Activated CD4-positive, CD25-positive, alpha-beta regulatory T cell treated with anti-CD3 and anti-CD28 coated beads, Interleukin-2, amount 50 U/mL, for 16 hours (primary cell): ENCODE data around the gene PIAS4.
"Not testable (repeated sequence)": the region's sequence is repeated elsewhere in the genome, so short reads cannot be mapped to it uniquely, and the experiment has no call there.

Source experiments
- DNase-seq: peaks from one replicate; pipeline ENCODE4 v3.0.0-alpha.2; 2020; ENCODE audit warnings: low read depth, low spot score

Gene PIAS4

DNA sequence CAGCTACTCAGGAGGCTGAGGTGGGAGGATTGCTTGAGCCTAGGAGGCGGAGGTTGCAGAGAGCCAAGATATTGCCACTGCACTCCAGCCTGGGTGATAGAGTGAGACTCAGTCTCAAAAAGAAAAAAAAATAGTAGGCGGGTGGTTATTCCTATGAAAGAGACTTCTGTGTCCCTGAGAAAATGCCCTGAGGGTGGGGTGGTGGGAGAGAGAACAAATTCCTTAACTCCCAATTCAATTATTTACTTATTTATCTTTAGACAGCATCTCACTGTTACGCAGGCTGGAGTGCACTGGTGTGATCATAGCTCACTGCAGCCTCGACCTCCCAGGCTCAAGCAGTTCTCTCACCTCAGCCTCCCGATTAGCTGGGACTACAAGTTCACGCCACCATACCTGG is 11.9 kb upstream of the PIAS4 start:
- DNase-seq, result no peak

DNA sequence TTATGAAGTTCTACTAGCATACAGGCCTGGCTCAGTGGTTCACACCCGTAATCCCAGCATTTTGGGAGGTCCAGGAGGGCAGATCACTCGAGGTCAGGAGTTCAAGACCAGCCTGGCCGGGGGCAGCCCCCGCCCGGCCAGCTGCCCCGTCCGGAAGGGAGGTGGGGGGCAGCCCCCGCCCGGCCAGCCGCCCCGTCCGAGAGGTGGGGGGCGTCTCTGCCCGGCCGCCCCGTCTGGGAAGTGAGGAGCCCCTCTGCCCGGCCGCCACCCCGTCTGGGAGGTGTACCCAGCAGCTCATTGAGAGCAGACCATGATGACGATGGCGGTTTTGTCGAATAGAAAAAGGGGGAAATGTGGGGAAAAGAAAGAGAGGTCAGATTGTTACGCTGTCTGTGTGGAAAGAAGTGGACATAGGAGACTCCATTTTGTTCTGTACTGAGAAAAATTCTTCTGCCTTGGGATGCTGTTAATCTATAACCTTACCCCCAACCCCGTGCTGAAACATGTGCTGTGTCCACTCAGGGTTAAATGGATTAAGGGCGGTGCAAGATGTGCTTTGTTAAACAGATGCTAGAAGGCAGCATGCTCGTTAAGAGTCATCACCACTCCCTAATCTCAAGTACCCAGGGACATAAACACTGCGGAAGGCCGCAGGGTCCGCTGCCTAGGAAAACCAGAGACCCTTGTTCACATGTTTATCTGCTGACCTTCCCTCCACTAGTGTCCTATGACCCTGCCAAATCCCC is 8.7 kb upstream of the PIAS4 start:
- not testable (repeated sequence) for DNase-seq

DNA sequence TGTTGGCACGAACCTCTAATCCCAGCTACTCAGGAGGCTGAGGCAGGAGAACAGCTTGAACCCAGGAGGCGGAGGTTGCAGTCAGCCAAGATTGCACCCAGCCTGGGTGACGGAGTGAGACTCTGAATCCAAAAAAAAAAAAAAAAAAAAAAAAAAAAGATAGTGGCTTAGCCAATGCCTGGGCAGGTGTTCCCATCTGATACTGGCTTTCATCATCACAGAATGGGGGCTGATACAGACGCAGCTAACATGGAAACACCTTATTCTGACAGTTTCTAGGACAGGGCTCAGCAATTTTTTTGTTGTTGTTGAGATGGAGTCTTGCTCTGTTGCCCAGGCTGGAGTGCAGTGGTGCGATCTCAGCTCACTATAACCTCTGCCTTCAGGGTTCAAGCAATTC is 6.7 kb upstream of the PIAS4 start:
- not testable (repeated sequence) for DNase-seq

GRCh38 chr19:4005436-4005835 is 2.1 kb upstream of the PIAS4 start:
- DNase-seq, result not testable (repeated sequence)

DNA sequence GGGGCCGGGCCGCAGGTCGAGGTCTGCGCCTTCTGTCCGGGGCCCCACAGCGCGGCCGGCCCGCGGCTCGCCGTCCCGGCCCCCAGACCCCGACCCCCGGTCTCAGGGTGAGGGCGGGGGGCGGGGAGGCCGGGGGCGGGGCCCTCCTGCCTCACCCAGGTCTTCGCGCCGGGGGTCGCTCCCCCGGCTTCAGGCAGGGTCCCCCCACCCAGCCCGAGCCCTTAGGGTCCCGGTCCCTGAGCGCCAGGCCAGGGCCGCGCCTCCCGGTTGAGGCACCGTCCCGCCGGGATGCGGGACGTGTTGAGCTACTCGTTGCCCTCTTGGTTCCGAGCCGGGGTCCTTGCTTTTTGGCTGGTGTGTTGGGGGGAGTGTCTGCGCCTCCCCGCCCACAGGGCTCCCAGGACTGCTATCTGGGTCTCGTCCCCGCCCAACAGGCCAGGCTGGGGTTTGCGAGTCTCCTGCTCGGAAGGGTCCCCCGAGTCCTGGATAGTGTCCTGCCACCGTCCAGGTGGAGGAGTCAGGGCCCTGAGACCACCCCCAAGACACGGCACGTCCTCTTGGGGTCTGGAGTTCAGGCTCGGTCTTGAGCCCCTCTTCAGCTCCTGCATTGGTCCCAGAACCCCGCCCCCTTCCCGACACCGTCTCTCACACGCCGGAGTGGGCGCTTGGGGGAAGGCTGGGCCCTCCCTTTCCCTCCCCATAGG is 452 bp downstream of the PIAS4 start:
- DNase-seq, result no peak

GRCh38 chr19:4009990-4010807 is 2.7 kb downstream of the PIAS4 start:
- no peak for DNase-seq

DNA sequence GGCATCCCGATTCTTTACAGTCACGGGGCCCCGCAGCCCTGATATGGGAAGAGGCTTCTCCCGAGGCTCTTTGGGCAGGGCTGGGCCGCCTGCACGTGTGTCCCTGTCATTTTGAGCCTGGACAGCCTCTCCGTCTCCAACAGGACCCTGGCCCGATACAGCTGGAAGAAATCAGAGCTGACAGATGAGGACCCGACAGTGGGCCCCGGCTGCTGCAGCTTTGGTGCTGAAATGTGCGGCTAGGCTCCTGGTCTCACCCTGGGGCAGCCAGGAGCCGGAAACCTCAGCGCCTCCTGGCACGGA is 3.2 kb downstream of the PIAS4 start:
- DNase-seq, result no peak

- DNase-seq, result not testable (repeated sequence)
Observed at GRCh38 chr19:4011430-4011829, 3.9 kb downstream of the PIAS4 start.

GRCh38 chr19:4012092-4012974 is 4.8 kb downstream of the PIAS4 start:
- no peak for DNase-seq

GRCh38 chr19:4012975-4013634 is 5.6 kb downstream of the PIAS4 start:
- DNase-seq, result no peak

DNA sequence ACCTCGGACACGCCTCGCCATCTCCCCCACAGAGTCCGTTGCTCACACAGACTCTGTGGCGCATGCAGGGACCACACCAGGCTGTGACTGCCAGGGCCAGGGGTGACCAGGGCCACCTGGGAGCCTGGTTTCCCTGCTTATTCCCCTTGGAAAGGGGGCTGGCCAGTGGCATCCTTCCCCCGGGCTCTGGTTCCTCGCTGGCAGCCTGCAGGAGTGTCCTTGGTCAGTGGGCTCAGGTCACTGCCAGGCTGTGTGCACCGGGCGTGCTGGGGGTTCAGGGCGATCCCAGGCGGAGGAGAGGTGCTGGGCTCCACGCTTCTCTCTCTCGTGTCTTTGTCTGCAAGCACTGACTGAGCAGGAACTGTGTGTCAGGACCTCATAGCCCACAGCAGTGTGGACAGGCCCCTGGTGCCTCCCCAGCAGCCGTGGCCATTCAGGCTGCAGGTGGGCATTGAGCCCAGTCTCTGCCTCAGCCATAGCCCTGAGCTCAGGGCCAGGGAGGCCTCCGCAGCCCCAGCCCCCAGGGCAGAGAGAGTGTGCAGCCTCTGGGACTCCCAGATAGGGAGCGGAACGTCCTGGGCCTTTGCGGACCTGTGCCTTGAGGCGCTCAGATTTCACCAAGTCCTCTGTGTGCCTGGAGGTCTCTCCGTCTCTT is 6.5 kb downstream of the PIAS4 start:
- no peak for DNase-seq

DNA sequence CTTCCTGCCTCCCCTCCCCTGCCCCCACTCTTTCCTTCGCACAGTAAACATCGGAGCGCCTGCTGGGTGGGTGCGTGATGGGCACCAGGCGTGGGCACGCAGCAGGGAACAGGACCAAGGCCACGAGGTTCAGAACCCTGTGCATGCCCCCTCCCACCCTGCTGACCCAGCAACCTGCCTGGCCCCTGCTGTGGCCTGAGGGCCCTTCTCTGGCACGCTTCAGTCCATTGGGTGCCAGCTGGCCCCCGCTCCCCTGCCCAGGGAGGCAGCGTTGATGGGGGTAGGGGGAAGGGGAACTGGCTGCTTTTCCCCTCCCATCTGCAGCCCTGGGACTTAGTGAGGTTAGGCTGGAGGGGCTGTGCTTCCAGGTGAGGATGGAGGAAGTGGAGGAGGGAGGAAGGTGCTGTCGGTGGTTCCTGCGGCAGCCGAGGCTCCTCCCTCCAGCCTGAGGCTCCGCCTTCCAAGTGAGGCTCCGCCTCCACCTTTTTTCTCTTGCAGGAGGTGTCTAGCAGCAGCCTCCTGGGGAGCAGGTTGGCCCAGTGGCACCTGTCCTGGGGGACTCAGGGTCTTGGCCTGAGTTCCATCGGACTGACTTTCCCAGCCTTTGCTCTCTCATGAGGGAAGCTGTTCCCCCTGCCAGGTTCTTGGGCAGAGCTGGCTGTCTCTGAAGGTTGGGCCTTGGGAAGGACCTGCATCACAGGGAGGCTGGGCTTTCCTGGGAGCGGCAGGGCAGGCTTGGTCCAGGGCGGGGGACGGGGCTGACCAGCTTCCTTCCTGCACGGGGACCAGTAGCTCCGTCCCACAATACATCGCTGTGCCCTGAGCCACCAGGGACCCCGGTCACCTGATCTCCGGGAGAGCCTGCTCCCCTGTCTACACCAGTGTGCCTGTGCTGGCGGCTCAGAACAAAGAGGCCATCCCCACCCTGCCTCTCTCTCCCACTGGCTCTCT is 7.3 kb downstream of the PIAS4 start:
- no peak for DNase-seq

GRCh38 chr19:4015705-4016402 is 8.3 kb downstream of the PIAS4 start:
- no peak for DNase-seq

GRCh38 chr19:4016486-4016885 is 8.9 kb downstream of the PIAS4 start:
- DNase-seq, result no peak

DNA sequence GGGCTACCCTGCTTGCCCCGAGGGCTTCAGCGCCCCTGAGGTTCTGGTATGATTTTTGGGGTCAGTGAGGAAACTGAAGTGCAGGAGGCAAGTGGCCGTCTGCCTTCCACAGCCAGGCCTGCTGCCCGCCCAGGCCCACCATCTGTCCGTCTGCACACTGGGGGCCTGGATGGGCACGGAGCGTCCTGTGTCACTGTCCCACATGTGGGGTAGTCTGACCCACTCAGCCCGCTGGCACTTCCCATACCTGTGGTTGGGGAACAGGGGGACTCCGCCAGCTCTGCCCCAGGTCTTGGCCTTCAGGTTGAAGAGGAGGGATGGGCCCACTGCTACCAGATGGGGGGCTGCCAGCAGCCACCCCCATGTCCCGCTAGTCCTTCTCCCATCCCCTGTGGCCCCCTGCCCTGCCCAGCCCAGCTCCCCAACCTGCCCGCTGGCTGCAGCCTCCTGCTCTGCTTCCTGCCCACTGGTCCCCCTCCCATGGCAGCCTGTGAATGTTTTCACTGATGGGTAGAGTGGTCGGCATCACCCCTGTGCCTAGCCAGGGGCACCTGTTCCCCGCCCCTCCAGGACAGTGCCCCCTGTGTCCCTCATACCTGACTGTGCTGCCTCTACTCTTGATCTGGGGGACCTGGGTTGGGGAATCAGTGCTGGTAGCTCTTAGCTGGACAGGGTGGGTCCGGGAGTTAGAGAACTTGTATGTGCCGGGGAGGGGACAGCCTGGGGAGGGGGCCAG is 9.5 kb downstream of the PIAS4 start:
- DNase-seq, result no peak

DNA sequence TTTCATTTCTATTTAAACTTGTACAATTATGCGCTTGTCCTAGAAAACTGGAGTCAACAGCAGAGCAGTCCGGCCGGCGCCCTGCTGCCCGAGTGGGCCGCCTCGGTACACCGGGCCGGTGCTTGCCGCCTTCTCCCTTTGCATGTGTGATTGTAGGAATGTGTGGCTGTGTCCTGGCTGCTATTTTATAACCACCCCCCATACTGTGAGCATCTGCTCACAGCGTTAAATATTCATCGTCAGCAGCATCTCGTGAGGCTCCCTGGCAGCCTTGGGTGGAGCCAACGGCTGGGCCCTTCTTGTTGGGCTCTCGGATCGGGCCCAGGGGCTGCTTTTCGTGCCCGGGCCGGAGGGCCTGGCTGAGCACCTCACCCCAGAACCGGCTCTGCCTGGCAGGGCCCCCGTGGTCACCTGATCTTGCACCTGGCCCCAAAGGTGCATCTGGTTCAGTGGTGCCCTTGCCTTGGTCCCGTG is 10.6 kb downstream of the PIAS4 start:
- DNase-seq, result no peak

- DNase-seq, result no peak
Observed at GRCh38 chr19:4018775-4019504, 11.4 kb downstream of the PIAS4 start.
